ENCODE measurements around the gene FOCAD. TPM values are rescaled to one million over a fixed set of nuclear protein-coding genes. Genes with fewer than 3 reads are reported as not detected.

The FOCAD gene
- total RNA-seq, 2 experiments from 2014 or later: 13.8 to 18.5 TPM

DNA sequence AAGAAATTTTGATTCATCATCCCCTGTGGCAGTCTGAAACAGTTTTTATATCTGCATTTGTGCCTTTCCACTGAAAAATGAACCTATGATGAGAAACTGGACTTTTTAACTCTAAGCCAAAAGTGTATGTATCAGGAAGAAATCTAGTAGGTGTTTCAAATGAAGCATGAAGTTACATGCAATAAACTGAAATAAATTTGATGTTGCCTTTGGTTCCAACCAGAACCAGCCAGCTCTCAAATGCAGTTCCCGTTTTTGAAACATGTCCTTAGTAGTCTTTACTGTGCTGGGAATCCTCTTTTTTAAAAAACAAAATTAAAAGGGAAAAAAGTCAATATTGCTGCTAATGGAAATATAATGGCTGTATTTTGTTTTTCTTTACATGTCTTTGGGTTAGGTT is 303.5 kb downstream of the FOCAD start:
- Histone ChIP-seq H3K9me2 (ENCODE audit: insufficient read depth, low read length) (no peaks in the 10 kb centered on the region), H3K4me1 (ENCODE audit: insufficient read depth, low read length, poor library complexity, severe bottlenecking) (peaks cover 28% of the 10 kb centered on the region), H2AFZ (ENCODE audit: low read length) (peak overlapping the region; percentile 14; the same call in 1 of the 2 replicates), H3K36me3 (ENCODE audit: insufficient read depth, low read length) (no peaks in the 10 kb centered on the region), H3K27ac (ENCODE audit: low read depth, low read length, poor library complexity, severe bottlenecking) (no peak overlapping the region), H3K9me3 (ENCODE audit: low read length) (no peaks in the 10 kb centered on the region), H3K79me2 (ENCODE audit: insufficient read depth, low read depth, low read length) (no peaks in the 10 kb centered on the region), H3K4me3 (ENCODE audit: low read depth, low read length, poor library complexity, severe bottlenecking) (no peak overlapping the region), H4K20me1 (ENCODE audit: insufficient read depth, low read length) (no peaks in the 10 kb centered on the region), H3K4me2 (ENCODE audit: low read length) (peak overlapping the region; percentile 30; the same call in 1 of the 2 replicates)
- CTCF ChIA-PET (ENCODE audit: unreplicated experiment): no interaction called here
- POLR2A ChIA-PET: interaction anchor here (0.6 to 3.1 kb wide), 3 partner anchors 10 to 117 kb away, joined by 3 to 13 read pairs (median 3); no protein-coding TSS in a partner anchor
- DNase-seq (ENCODE audit: low spot score): no peak
- intact Hi-C loops (cut with micrococcal nuclease; ENCODE audit: unreplicated experiment): no loop called here
- TF ChIP-seq, protein P1, sequence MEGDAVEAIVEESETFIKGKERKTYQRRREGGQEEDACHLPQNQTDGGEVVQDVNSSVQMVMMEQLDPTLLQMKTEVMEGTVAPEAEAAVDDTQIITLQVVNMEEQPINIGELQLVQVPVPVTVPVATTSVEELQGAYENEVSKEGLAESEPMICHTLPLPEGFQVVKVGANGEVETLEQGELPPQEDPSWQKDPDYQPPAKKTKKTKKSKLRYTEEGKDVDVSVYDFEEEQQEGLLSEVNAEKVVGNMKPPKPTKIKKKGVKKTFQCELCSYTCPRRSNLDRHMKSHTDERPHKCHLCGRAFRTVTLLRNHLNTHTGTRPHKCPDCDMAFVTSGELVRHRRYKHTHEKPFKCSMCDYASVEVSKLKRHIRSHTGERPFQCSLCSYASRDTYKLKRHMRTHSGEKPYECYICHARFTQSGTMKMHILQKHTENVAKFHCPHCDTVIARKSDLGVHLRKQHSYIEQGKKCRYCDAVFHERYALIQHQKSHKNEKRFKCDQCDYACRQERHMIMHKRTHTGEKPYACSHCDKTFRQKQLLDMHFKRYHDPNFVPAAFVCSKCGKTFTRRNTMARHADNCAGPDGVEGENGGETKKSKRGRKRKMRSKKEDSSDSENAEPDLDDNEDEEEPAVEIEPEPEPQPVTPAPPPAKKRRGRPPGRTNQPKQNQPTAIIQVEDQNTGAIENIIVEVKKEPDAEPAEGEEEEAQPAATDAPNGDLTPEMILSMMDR (conservative IDR thresholded peaks at IDR 0.05; ENCODE audit: low read length): no peak
- TF ChIP-seq EZH2phosphoT487 (IDR thresholded peaks at IDR 0.05; ENCODE audit: borderline replicate concordance, low read depth, low read length): no peak
- BruUV-seq (replicated peaks): no TSS peak

- Histone ChIP-seq H3K9me2 (ENCODE audit: insufficient read depth, low read length) (no peaks in the 10 kb centered on the region), H4K20me1 (ENCODE audit: insufficient read depth, low read length) (no peaks in the 10 kb centered on the region), H3K4me3 (ENCODE audit: low read depth, low read length, poor library complexity, severe bottlenecking) (no peak overlapping the region), H3K9me3 (ENCODE audit: low read length) (no peaks in the 10 kb centered on the region), H3K79me2 (ENCODE audit: insufficient read depth, low read depth, low read length) (no peaks in the 10 kb centered on the region), H3K36me3 (ENCODE audit: insufficient read depth, low read length) (no peaks in the 10 kb centered on the region), H3K27ac (ENCODE audit: low read depth, low read length, poor library complexity, severe bottlenecking) (no peak overlapping the region), H3K4me1 (ENCODE audit: insufficient read depth, low read length, poor library complexity, severe bottlenecking) (peaks cover 28% of the 10 kb centered on the region), H2AFZ (ENCODE audit: low read length) (peak overlapping the region; percentile 14; the same call in 1 of the 2 replicates), H3K4me2 (ENCODE audit: low read length) (peak overlapping the region; percentile 30)
- intact Hi-C loops (cut with micrococcal nuclease; ENCODE audit: unreplicated experiment): no loop called here
- TF ChIP-seq, protein P1 (conservative IDR thresholded peaks at IDR 0.05; ENCODE audit: low read length): no peak
- no peak for TF ChIP-seq EZH2phosphoT487 (IDR thresholded peaks at IDR 0.05; ENCODE audit: borderline replicate concordance, low read depth, low read length)
- BruUV-seq (replicated peaks): no TSS peak
- ChIA-PET CTCF (ENCODE audit: unreplicated experiment) (no interaction called here), POLR2A (interaction anchor here (0.6 to 3.1 kb wide), 4 partner anchors 9 to 366 kb away, joined by 3 to 13 read pairs (median 4); partner anchors contain the start of gene MLLT3)
- peak; percentile 24 for DNase-seq (ENCODE audit: low spot score)
These were observed 304.0 kb downstream of the FOCAD start for GRCh38 chr9:20988061-20988460.

GRCh38 chr9:20988671-20989315 is 304.7 kb downstream of the FOCAD start:
- no peak overlapping the region for H2AFZ ChIP-seq (ENCODE audit: low read length)
- intact Hi-C loops (cut with micrococcal nuclease; ENCODE audit: unreplicated experiment): no loop called here
- no peak for DNase-seq (ENCODE audit: low spot score)
- no peaks in the 10 kb centered on the region for H3K9me2 ChIP-seq (ENCODE audit: insufficient read depth, low read length)
- H3K27ac ChIP-seq (ENCODE audit: low read depth, low read length, poor library complexity, severe bottlenecking): no peak overlapping the region
- no peak overlapping the region for H3K4me3 ChIP-seq (ENCODE audit: low read depth, low read length, poor library complexity, severe bottlenecking)
- peak overlapping the region; percentile 30; the same call in 1 of the 2 replicates for H3K4me2 ChIP-seq (ENCODE audit: low read length)
- H4K20me1 ChIP-seq (ENCODE audit: insufficient read depth, low read length): no peaks in the 10 kb centered on the region
- no peaks in the 10 kb centered on the region for H3K79me2 ChIP-seq (ENCODE audit: insufficient read depth, low read depth, low read length)
- H3K4me1 ChIP-seq (ENCODE audit: insufficient read depth, low read length, poor library complexity, severe bottlenecking): peaks cover 28% of the 10 kb centered on the region
- H3K36me3 ChIP-seq (ENCODE audit: insufficient read depth, low read length): no peaks in the 10 kb centered on the region
- no TSS peak for BruUV-seq (replicated peaks)
- CTCF ChIA-PET (ENCODE audit: unreplicated experiment): no interaction called here
- POLR2A ChIA-PET: interaction anchor here (0.6 to 3.1 kb wide), 3 partner anchors 8 to 367 kb away, joined by 3 to 13 read pairs (median 4); partner anchors contain the start of gene MLLT3
- H3K9me3 ChIP-seq (ENCODE audit: low read length): no peaks in the 10 kb centered on the region
- TF ChIP-seq EZH2phosphoT487 (IDR thresholded peaks at IDR 0.05; ENCODE audit: borderline replicate concordance, low read depth, low read length): no peak
- TF ChIP-seq, protein P1 (conservative IDR thresholded peaks at IDR 0.05; ENCODE audit: low read length): no peak
